K562 (cell line): ENCODE data around the gene ZNRD2. TPM values are rescaled to one million over a fixed set of nuclear protein-coding genes. Genes with fewer than 3 reads are reported as not detected.

Experiments
- ATAC-seq: fragments of 200-7000 bp; cut with Tn5 transposase; 3 replicates; pipeline ENCODE4 v1.9.1; 2020; ENCODE audit warnings: moderate library complexity
- BruUV-seq: library from RNA; stranded (reverse); fragments of 400-500 nt; replicated peaks from 2 replicates; lab custom pipeline; 2021; lab: Mats Ljungman, UMichigan
- CTCF ChIA-PET: fragments of 300-600 bp; formaldehyde crosslinking; extraction: SDS; loops from one replicate; lab custom pipeline; 2021; ENCODE audit warnings: low intra/inter-chr PET ratio; lab: Yijun Ruan, JAX
- POLR2A ChIA-PET: fragments of 300-600, 350-650 bp; sonication (Branson Sonifier 250); formaldehyde crosslinking; extraction: SDS; loops from one replicate; lab custom pipeline; 2021; ENCODE audit warnings: antibody characterized with exemption, inconsistent platforms; lab: Yijun Ruan, JAX
- DNase-seq, 4 experiments: peaks; one replicate each; pipeline versions ENCODE4 v3.0.0 to v3.0.0-alpha.2; 2011 to 2018; ENCODE audit warnings: low spot score in 3 of 4, mixed read lengths in 3 of 4; ENCODE audit errors: extremely low read depth in 1 of 4
- FAIRE-seq: peaks from 2 replicates; lab custom pipeline; 2011; peaks lifted over from hg19 to GRCh38; lab: Jason Lieb, UNC
- H2AFZ ChIP-seq: 2 replicates; pipeline ENCODE4 v1.6.0; 2011; ENCODE audit warnings: low read depth, low read length, control low read depth, inconsistent platforms
- H3K27ac ChIP-seq: fragments of 200-600 bp; 3 replicates; pipeline ENCODE4 v1.8.0; 2011; ENCODE audit warnings: low read depth, mild to moderate bottlenecking, control low read depth, inconsistent platforms, low read length, moderate library complexity, mixed read lengths; ENCODE audit errors: extremely low read depth
- H3K27me3 ChIP-seq, 2 experiments: fragments of 300-600 bp in 1 of 2; 2 replicates in 1 of 2; 3 replicates in 1 of 2; pipeline versions ENCODE4 v1.6.0 to v1.8.0; 2011; ENCODE audit warnings: inconsistent platforms in 2 of 2, low read length in 2 of 2, mild to moderate bottlenecking in 1 of 2, mixed read lengths in 1 of 2, moderate library complexity in 1 of 2; ENCODE audit not compliant: control insufficient read depth in 2 of 2, insufficient read depth in 2 of 2
- H3K36me3 ChIP-seq: fragments of 300-600 bp; 3 replicates; pipeline ENCODE4 v1.8.0; 2011; ENCODE audit warnings: mild to moderate bottlenecking, low read length, inconsistent platforms; ENCODE audit not compliant: control insufficient read depth, insufficient read depth
- H3K4me1 ChIP-seq, 2 experiments: fragments of 200-600 bp in 1 of 2; replicated peaks in 1 of 2; 2 replicates in 1 of 2; 3 replicates in 1 of 2; pipeline versions ENCODE4 v1.5.1 to v1.8.0; 2011; ENCODE audit warnings: inconsistent platforms in 2 of 2, low read length in 2 of 2, mild to moderate bottlenecking in 1 of 2, mixed read lengths in 1 of 2, moderate library complexity in 1 of 2; ENCODE audit not compliant: control insufficient read depth in 2 of 2, insufficient read depth in 2 of 2
- H3K4me2 ChIP-seq: 2 replicates; pipeline ENCODE4 v1.6.1; 2011; ENCODE audit warnings: low read length, control low read depth, inconsistent platforms, mixed read lengths; ENCODE audit not compliant: insufficient read depth
- H3K4me3 ChIP-seq: fragments of 200-600 bp; sonication (generic), shearing (Covaris generic); 2 replicates; pipeline ENCODE4 v1.5.1; 2016; ENCODE audit warnings: control low read depth, inconsistent platforms
- H3K79me2 ChIP-seq: fragments of 200-600 bp; 3 replicates; pipeline ENCODE4 v1.8.0; 2011; ENCODE audit warnings: low read length, inconsistent platforms; ENCODE audit not compliant: control insufficient read depth, insufficient read depth
- H3K9ac ChIP-seq, 2 experiments: 2 replicates each; pipeline versions ENCODE4 v1.6.0 to v1.6.1; 2011; ENCODE audit warnings: low read depth in 2 of 2, low read length in 2 of 2, control low read depth in 1 of 2, inconsistent platforms in 1 of 2, mild to moderate bottlenecking in 1 of 2, mixed read lengths in 1 of 2; ENCODE audit not compliant: insufficient read depth in 1 of 2
- H3K9me1 ChIP-seq: one replicate; pipeline ENCODE4 v1.6.0; 2011; ENCODE audit warnings: inconsistent platforms, mild to moderate bottlenecking, low read length, moderate library complexity; ENCODE audit not compliant: control insufficient read depth, insufficient read depth
- H3K9me3 ChIP-seq: replicated peaks from 2 replicates; pipeline ENCODE4 v1.5.1; 2011; ENCODE audit warnings: low read depth, low read length, inconsistent platforms; ENCODE audit not compliant: control insufficient read depth, insufficient read depth
- H4K20me1 ChIP-seq: replicated peaks from 2 replicates; pipeline ENCODE4 v1.6.1; 2011; ENCODE audit warnings: low read length, inconsistent platforms, mixed read lengths; ENCODE audit not compliant: control insufficient read depth, insufficient read depth
- ATF3 ChIP-seq, 2 experiments: fragments of 450-650 bp in 1 of 2; sonication (generic) in 1 of 2; formaldehyde crosslinking in 1 of 2; IDR thresholded peaks in 1 of 2; conservative IDR thresholded peaks in 1 of 2; 2 replicates each; pipeline versions ENCODE4 v1.6.1 to v1.8.1; 2016 to 2023; ENCODE audit warnings: mild to moderate bottlenecking in 2 of 2, moderate library complexity in 2 of 2, inconsistent platforms in 1 of 2, missing genetic modification reagents in 1 of 2
- BCLAF1 ChIP-seq, 2 experiments: fragments of 450-650 bp in 1 of 2; IDR thresholded peaks; 2 replicates each; pipeline ENCODE4 v1.6.1; 2011 to 2017; ENCODE audit warnings: low read depth in 2 of 2, antibody characterized with exemption in 1 of 2, borderline replicate concordance in 1 of 2, low read length in 1 of 2, mild to moderate bottlenecking in 1 of 2, mixed read lengths in 1 of 2; ENCODE audit not compliant: control insufficient read depth in 1 of 2
- ETS1 ChIP-seq: conservative IDR thresholded peaks from 2 replicates; pipeline ENCODE4 v1.6.1; 2011; ENCODE audit warnings: low read depth, mild to moderate bottlenecking, low read length; ENCODE audit not compliant: control insufficient read depth
- FOSL1 ChIP-seq: fragments of 200-800 bp; sonication (Bioruptor generic); conservative IDR thresholded peaks from 2 replicates; pipeline ENCODE4 v1.6.1; 2016; ENCODE audit warnings: missing genetic modification characterization, missing compliant biosample characterization
- GATA2 ChIP-seq: sonication (generic); formaldehyde crosslinking; IDR thresholded peaks from 2 replicates; pipeline ENCODE4 v1.4.0; 2020; ENCODE audit warnings: mild to moderate bottlenecking, missing genetic modification reagents
- RBM22 ChIP-seq: fragments of 200-400 bp; formaldehyde crosslinking; IDR thresholded peaks from 2 replicates; pipeline ENCODE4 v1.6.1; 2018; ENCODE audit warnings: low read length, low read depth; ENCODE audit not compliant: poor library complexity, severe bottlenecking
- SNIP1 ChIP-seq: fragments of 450-650 bp; IDR thresholded peaks from 2 replicates; pipeline ENCODE4 v1.7.1; 2017; ENCODE audit warnings: low read depth, mild to moderate bottlenecking
- STAG1 ChIP-seq: sonication (generic); formaldehyde crosslinking; IDR thresholded peaks from 2 replicates; pipeline ENCODE4 v1.5.0; 2020; ENCODE audit warnings: missing genetic modification reagents, borderline replicate concordance
- XRCC5 ChIP-seq: fragments of 200-400 bp; formaldehyde crosslinking; IDR thresholded peaks from 2 replicates; pipeline ENCODE4 v1.6.1; 2017; ENCODE audit warnings: low read depth, mild to moderate bottlenecking, low read length
- ZBTB1 ChIP-seq: sonication (generic); formaldehyde crosslinking; IDR thresholded peaks from 2 replicates; pipeline ENCODE4 v1.8.1; 2023; ENCODE audit warnings: missing genetic modification reagents, low read depth, mild to moderate bottlenecking, borderline replicate concordance
- ZFP30 ChIP-seq: fragments of 250-450 bp; sonication (Bioruptor Pico); IDR thresholded peaks from 2 replicates; pipeline ENCODE4 v1.8.0; 2022; ENCODE audit warnings: moderate library complexity, mild to moderate bottlenecking, inconsistent platforms, borderline replicate concordance
- ZNF143 ChIP-seq: sonication (generic); formaldehyde crosslinking; IDR thresholded peaks from 2 replicates; pipeline ENCODE4 v1.9.0; 2022; ENCODE audit warnings: mild to moderate bottlenecking, missing genetic modification reagents
- ZNF224 ChIP-seq: sonication (generic); formaldehyde crosslinking; IDR thresholded peaks from 2 replicates; pipeline ENCODE4 v1.8.0; 2022; ENCODE audit warnings: mild to moderate bottlenecking, missing genetic modification reagents
- WGBS: fragments of 100-300 bp; shearing (Covaris generic); methylation state at CpG from one replicate; pipeline ENCODE4 v1.1.6; 2016; ENCODE audit warnings: low coverage, mixed read lengths; ENCODE audit not compliant: insufficient coverage; ENCODE audit errors: missing lambda C conversion rate; 5-methylcytosine and 5-hydroxymethylcytosine counted together
- in situ Hi-C: fragments of 300-500 bp; cut with MboI; formaldehyde crosslinking; loops from 4 replicates; pipeline ENCODE4 v1.15.0; 2018; ENCODE audit warnings: inconsistent platforms, mixed read lengths
- intact Hi-C: fragments of 100-400 bp; cut with micrococcal nuclease; formaldehyde crosslinking; loops from 2 replicates; pipeline ENCODE4 v1.14.2; 2022
- polyA plus RNA-seq, 8 experiments: library from polyadenylated mRNA; depleted of rRNA in 4 of 8; stranded (reverse) in 5 of 8; unstranded in 3 of 8; fragments of >200 nt; fragmentation: Nextera tagmentation in 2 of 8; fragmentation: Illumina TruSeq in 1 of 8; extraction: Ambion mirVana in 2 of 8; extraction: Trizol in 1 of 8; gene quantifications; 2 replicates each; pipeline versions ENCODE4 v1.2.1 to v1.2.3, GENCODE V29; 2011 to 2014; ENCODE audit warnings: inconsistent platforms in 1 of 8, missing spikeins in 1 of 8
- total RNA-seq, 7 experiments: library from RNA; depleted of rRNA in 6 of 7; stranded (reverse); fragments of >200 nt in 6 of 7; fragmentation: Illumina TruSeq in 2 of 7; extraction: Trizol in 2 of 7; gene quantifications; 2 replicates each; pipeline versions ENCODE4 v1.2.1 to v1.2.3, GENCODE V29; 2011 to 2021; ENCODE audit warnings: low replicate concordance in 1 of 7

The ZNRD2 gene
- total and polyA plus RNA-seq, 9 of the 15 experiments (the other 6 are each of a cell fraction or from before 2014, with no cell fraction given), result 13.4 to 129 (median 60.4) TPM

GRCh38 chr11:65560555-65561418 is 9.5 kb upstream of the ZNRD2 start:
- DNase-seq (peak in 1 of 4 experiments; percentile 42), ATAC-seq (no peak), FAIRE-seq (peak; percentile 23)
- in situ Hi-C loops (no loop called here), intact Hi-C loops (no loop called here)
- H3K9ac ChIP-seq, result peak overlapping the region in 1 of 2 experiments; percentile 78; a peak in 2 of 4 replicates
- H3K79me2 ChIP-seq, result no peaks in the 10 kb centered on the region
- peak overlapping the region; percentile 9; the same call in 1 of the 2 replicates for H3K4me2 ChIP-seq
- no peaks in the 10 kb centered on the region for H3K9me1 ChIP-seq
- H3K9me3 ChIP-seq, result no peaks in the 10 kb centered on the region
- H4K20me1 ChIP-seq, result no peaks in the 10 kb centered on the region
- BruUV-seq, result no TSS peak
- peak overlapping the region; percentile 75 for H2AFZ ChIP-seq
- 16% methylated on average over 15 of the region's 15 CpGs for WGBS
- ChIA-PET CTCF (no interaction called here), POLR2A (interaction anchor here (0.6 to 3.6 kb wide), 10 partner anchors 11 to 298 kb away, joined by 3 to 22 read pairs (median 4); partner anchors contain the start of genes FAM89B, MALAT1 and ZNRD2)
- no peak overlapping the region for H3K27ac ChIP-seq
- H3K36me3 ChIP-seq, result no peaks in the 10 kb centered on the region
- no peaks in the 10 kb centered on the region for H3K27me3 ChIP-seq
- H3K4me3 ChIP-seq, result no peak overlapping the region
- H3K4me1 ChIP-seq, result peaks cover 39 to 59% of the 10 kb centered on the region in 2 experiments
- no peak for TF ChIP-seq ZNF143 (CRISPR knock-in tag)
- TF ChIP-seq ETS1, result 0 out of 2 replicates have a peak, but pooled peaks have one; percentile 20
- no peak for TF ChIP-seq XRCC5
- TF ChIP-seq BCLAF1 (IDR thresholded peaks at IDR 0.05; ENCODE audit: borderline replicate concordance in 1 of 2, control insufficient read depth in 1 of 2, low read depth in 2 of 2, low read length in 1 of 2), result no peak
- no peak for TF ChIP-seq ZFP30 (CRISPR knock-in tag)
- no peak for TF ChIP-seq ZNF224 (CRISPR knock-in tag)
- TF ChIP-seq RBM22, result no peak
- TF ChIP-seq FOSL1 (tag), result 0 out of 2 replicates have a peak, but pooled peaks have one; percentile 12
- TF ChIP-seq ATF3 (IDR thresholded peaks at IDR 0.05), result 0 out of 2 replicates have a peak, but pooled peaks have one; percentile 6
- no peak for TF ChIP-seq ATF3 (CRISPR knock-in tag; conservative IDR thresholded peaks at IDR 0.05)
- TF ChIP-seq ZBTB1, result no peak
- no peak for TF ChIP-seq GATA2 (CRISPR knock-in tag)
- TF ChIP-seq SNIP1, result no peak
- TF ChIP-seq STAG1, result no peak
